HepG2 (cell line): ENCODE results near the gene FNIP2. TPM values are rescaled to one million over a fixed set of nuclear protein-coding genes. Genes with fewer than 3 reads are reported as not detected.

ENCODE experiments used
- ATAC-seq: fragments of 200-7000 bp; cut with Tn5 transposase; 3 replicates; pipeline ENCODE4 v1.9.1; 2020; ENCODE audit warnings: mild to moderate bottlenecking, moderate library complexity
- BruUV-seq: library from RNA; stranded (reverse); fragments of 400-500 nt; replicated peaks from 2 replicates; lab custom pipeline; 2021; lab: Mats Ljungman, UMichigan
- CTCF ChIA-PET: fragments of 300-600 bp; formaldehyde crosslinking; extraction: SDS; loops from one replicate; lab custom pipeline; 2021; ENCODE audit warnings: low total read pairs, inconsistent platforms, low intra/inter-chr PET ratio; lab: Yijun Ruan, JAX
- POLR2A ChIA-PET: fragments of 350-600 bp; sonication (Branson Sonifier 250); formaldehyde crosslinking; loops from one replicate; lab custom pipeline; 2020; ENCODE audit warnings: antibody characterized with exemption, inconsistent platforms; lab: Yijun Ruan, JAX
- DNase-seq: peaks from one replicate; pipeline ENCODE4 v3.0.0-alpha.2; 2015; ENCODE audit warnings: low spot score
- FAIRE-seq: peaks from 3 replicates; lab custom pipeline; 2011; peaks lifted over from hg19 to GRCh38; lab: Jason Lieb, UNC
- H2AFZ ChIP-seq: one replicate; pipeline ENCODE4 v1.6.1; 2011; ENCODE audit warnings: low read length, inconsistent platforms
- H3K27ac ChIP-seq: fragments of 300-600 bp; 3 replicates; pipeline ENCODE4 v1.8.0; 2011; ENCODE audit warnings: mixed run types, mild to moderate bottlenecking, mixed read lengths, low read length, inconsistent platforms; ENCODE audit not compliant: insufficient read depth; ENCODE audit errors: extremely low read length
- H3K27me3 ChIP-seq, 2 experiments: fragments of 200-600 bp in 1 of 2; 2 replicates in 1 of 2; 3 replicates in 1 of 2; pipeline versions ENCODE4 v1.6.0 to v1.8.0; 2011; ENCODE audit warnings: low read length in 2 of 2, mild to moderate bottlenecking in 2 of 2, moderate library complexity in 2 of 2, inconsistent platforms in 1 of 2; ENCODE audit not compliant: insufficient read depth in 2 of 2, control insufficient read depth in 1 of 2
- H3K36me3 ChIP-seq, 2 experiments: fragments of 200-600 bp in 1 of 2; replicated peaks in 1 of 2; 2 replicates in 1 of 2; 3 replicates in 1 of 2; pipeline versions ENCODE4 v1.5.1 to v1.8.0; 2011; ENCODE audit warnings: low read length in 2 of 2, inconsistent platforms in 1 of 2; ENCODE audit not compliant: insufficient read depth in 2 of 2, control insufficient read depth in 1 of 2
- H3K4me1 ChIP-seq: 2 replicates; pipeline ENCODE4 v1.5.1; 2012; ENCODE audit warnings: low read length, inconsistent platforms; ENCODE audit not compliant: insufficient read depth
- H3K4me2 ChIP-seq: 2 replicates; pipeline ENCODE4 v1.6.0; 2011; ENCODE audit warnings: low read depth, low read length, inconsistent platforms
- H3K4me3 ChIP-seq, 3 experiments: fragments of 200-600 bp in 1 of 3; sonication (generic), shearing (Covaris generic) in 1 of 3; replicated peaks in 1 of 3; 2 replicates each; pipeline ENCODE4 v1.5.1; 2011 to 2016; ENCODE audit warnings: low read length in 3 of 3, inconsistent platforms in 2 of 3, low read depth in 2 of 3, mild to moderate bottlenecking in 2 of 3, control low read depth in 1 of 3, mixed read lengths in 1 of 3; ENCODE audit not compliant: insufficient read depth in 1 of 3
- H3K79me2 ChIP-seq: one replicate; pipeline ENCODE4 v1.6.1; 2011; ENCODE audit warnings: low read length, inconsistent platforms; ENCODE audit not compliant: insufficient read depth
- H3K9ac ChIP-seq: 2 replicates; pipeline ENCODE4 v1.6.0; 2011; ENCODE audit warnings: mild to moderate bottlenecking, low read depth, low read length, inconsistent platforms; ENCODE audit not compliant: insufficient read depth
- H3K9me3 ChIP-seq: 2 replicates; pipeline ENCODE4 v1.5.1; 2012; ENCODE audit warnings: mild to moderate bottlenecking, low read length
- H4K20me1 ChIP-seq: 2 replicates; pipeline ENCODE4 v1.6.0; 2011; ENCODE audit warnings: inconsistent platforms, mild to moderate bottlenecking, low read length, moderate library complexity; ENCODE audit not compliant: insufficient read depth
- ARNT2 ChIP-seq: sonication (generic); formaldehyde crosslinking; IDR thresholded peaks from 2 replicates; pipeline ENCODE4 v1.8.0; 2022; ENCODE audit warnings: mild to moderate bottlenecking, low read depth, missing genetic modification reagents, moderate library complexity
- ATF7-NPFF ChIP-seq: sonication (generic); formaldehyde crosslinking; IDR thresholded peaks from 2 replicates; pipeline ENCODE4 v1.8.1; 2023; ENCODE audit warnings: mild to moderate bottlenecking, low read depth, missing genetic modification reagents, moderate library complexity
- BRCA1 ChIP-seq: sonication (generic); formaldehyde crosslinking; IDR thresholded peaks from 2 replicates; pipeline ENCODE4 v1.4.0; 2020; ENCODE audit warnings: missing genetic modification reagents
- CHD2 ChIP-seq: IDR thresholded peaks from 2 replicates; pipeline ENCODE4 v1.6.1; 2011; ENCODE audit warnings: low read depth, low read length, improper control_type of control experiment
- DNMT3B ChIP-seq: conservative IDR thresholded peaks from 2 replicates; pipeline ENCODE4 v1.6.1; 2016; ENCODE audit warnings: missing biosample characterization, control low read depth
- ELF4 ChIP-seq: sonication (generic); formaldehyde crosslinking; IDR thresholded peaks from 2 replicates; pipeline ENCODE4 v1.5.0; 2020; ENCODE audit warnings: missing genetic modification reagents, mild to moderate bottlenecking, moderate library complexity, borderline replicate concordance
- GABPB1 ChIP-seq: IDR thresholded peaks from 2 replicates; pipeline ENCODE4 v1.6.1; 2016; ENCODE audit warnings: mild to moderate bottlenecking, missing genetic modification reagents, moderate library complexity, missing compliant biosample characterization
- HMG20B ChIP-seq: conservative IDR thresholded peaks from 2 replicates; pipeline ENCODE4 v1.6.1; 2016; ENCODE audit warnings: missing genetic modification reagents, missing compliant biosample characterization
- PTBP1 ChIP-seq: fragments of 200-400 bp; formaldehyde crosslinking; IDR thresholded peaks from 2 replicates; pipeline ENCODE4 v1.6.1; 2018; ENCODE audit warnings: low read length, low read depth; ENCODE audit not compliant: poor library complexity, severe bottlenecking
- SMAD3 ChIP-seq: sonication (generic); formaldehyde crosslinking; IDR thresholded peaks from 2 replicates; pipeline ENCODE4 v1.4.0; 2020; ENCODE audit warnings: missing genetic modification reagents
- SMARCC2 ChIP-seq: fragments of 450-650 bp; IDR thresholded peaks from 2 replicates; pipeline ENCODE4 v1.6.1; 2017; ENCODE audit warnings: antibody characterized with exemption, mild to moderate bottlenecking
- THAP7 ChIP-seq: sonication (generic); formaldehyde crosslinking; IDR thresholded peaks from 2 replicates; pipeline ENCODE4 v1.8.1; 2023; ENCODE audit warnings: mild to moderate bottlenecking, missing genetic modification reagents
- ZNF256 ChIP-seq: sonication (generic); formaldehyde crosslinking; conservative IDR thresholded peaks from 2 replicates; pipeline ENCODE4 v1.4.0; 2020; ENCODE audit warnings: missing genetic modification reagents
- ZNF276 ChIP-seq: sonication (generic); formaldehyde crosslinking; IDR thresholded peaks from 2 replicates; pipeline ENCODE4 v1.4.0; 2020; ENCODE audit warnings: mild to moderate bottlenecking, low read depth, missing genetic modification reagents
- ZNF33A ChIP-seq: sonication (generic); formaldehyde crosslinking; IDR thresholded peaks from 2 replicates; pipeline ENCODE4 v1.5.1; 2020; ENCODE audit warnings: missing genetic modification reagents, mild to moderate bottlenecking, moderate library complexity, borderline replicate concordance
- ZNF44 ChIP-seq: sonication (generic); formaldehyde crosslinking; IDR thresholded peaks from 2 replicates; pipeline ENCODE4 v1.5.1; 2020; ENCODE audit warnings: mild to moderate bottlenecking, missing genetic modification reagents
- ZNF546 ChIP-seq: sonication (generic); formaldehyde crosslinking; conservative IDR thresholded peaks from 2 replicates; pipeline ENCODE4 v1.8.1; 2023; ENCODE audit warnings: mild to moderate bottlenecking, missing genetic modification reagents
- ZNF672 ChIP-seq: sonication (generic); formaldehyde crosslinking; IDR thresholded peaks from 2 replicates; pipeline ENCODE4 v1.8.1; 2022; ENCODE audit warnings: missing genetic modification reagents
- ZSCAN29 ChIP-seq: sonication (generic); formaldehyde crosslinking; conservative IDR thresholded peaks from 2 replicates; pipeline ENCODE4 v1.4.0; 2020; ENCODE audit warnings: mild to moderate bottlenecking, missing genetic modification reagents
- WGBS: methylation state at CpG from one replicate; pipeline ENCODE4 v1.1.6; 2017; ENCODE audit warnings: low lambda C conversion rate; 5-methylcytosine and 5-hydroxymethylcytosine counted together
- in situ Hi-C: cut with HindIII; loops from 2 replicates; pipeline ENCODE4 v1.10.0; 2017; ENCODE audit warnings: low pct_unique_long_range_greater_than_20kb; ENCODE audit not compliant: extremely low pct_ligation_motif_present
- intact Hi-C: fragments of 100-400 bp; cut with micrococcal nuclease; formaldehyde crosslinking; loops from one replicate; pipeline ENCODE4 v1.10.0; 2022; ENCODE audit not compliant: unreplicated experiment
- polyA plus RNA-seq, 8 experiments: library from polyadenylated mRNA; depleted of rRNA in 3 of 8; stranded (reverse) in 7 of 8; unstranded in 1 of 8; fragments of >200 nt; fragmentation: Illumina TruSeq in 4 of 8; extraction: Trizol in 4 of 8; gene quantifications; 2 replicates each; pipeline versions ENCODE4 v1.2.1 to v1.2.3, GENCODE V29; 2011 to 2016; ENCODE audit warnings: low read depth in 4 of 8, missing spikeins in 1 of 8, mixed read lengths in 1 of 8; ENCODE audit not compliant: insufficient read depth in 1 of 8
- total RNA-seq, 5 experiments: library from RNA; depleted of rRNA; stranded (reverse); fragments of >200 nt; fragmentation: Illumina TruSeq; extraction: Trizol; gene quantifications; 2 replicates each; pipeline ENCODE4 v1.2.3, GENCODE V29; 2016; ENCODE audit warnings: low read depth in 1 of 5

Gene FNIP2
- total and polyA plus RNA-seq, 2 of the 13 experiments (the other 11 are each of a cell fraction or from before 2014, with no cell fraction given): 15.5 to 21.0 TPM

- TF ChIP-seq SMAD3 (CRISPR knock-in tag) (no peak), THAP7 (CRISPR knock-in tag) (no peak), ZNF546 (no peak), ARNT2 (no peak), BRCA1 (CRISPR knock-in tag) (no peak), PTBP1 (no peak)
- TF ChIP-seq, all 625 proteins: peak for 0
These were observed 78.7 kb downstream of the FNIP2 start (continued) for GRCh38 chr4:158847535-158847934.

GRCh38 chr4:158849681-158850080, 80.9 kb downstream of the FNIP2 start:
- ChIA-PET CTCF (interaction anchor here (2.3 kb wide), 1 partner anchor 119 kb away, joined by 30 read pairs; no protein-coding TSS in a partner anchor), POLR2A (no interaction called here)
- H2AFZ ChIP-seq: no peak overlapping the region
- H3K9ac ChIP-seq: no peak overlapping the region
- ATAC-seq (no peak), FAIRE-seq (no peak), DNase-seq (no peak)
- H3K27ac ChIP-seq: no peak overlapping the region
- intact Hi-C loops (loop anchor here (5.0 to 10.0 kb wide), 3 partner anchors 165 to 465 kb away; partner anchors contain the start of genes C4orf46 and ETFDH), in situ Hi-C loops (loop anchor here (5.0 to 25.0 kb wide), 4 partner anchors 122 to 588 kb away; no protein-coding TSS in a partner anchor)
- peaks cover 16% of the 10 kb centered on the region for H3K4me1 ChIP-seq
- H3K36me3 ChIP-seq: peaks cover 5 to 41% of the 10 kb centered on the region in 2 experiments
- 99% methylated on average over 2 of the region's 2 CpGs for WGBS
- no peak overlapping the region for H3K4me2 ChIP-seq
- H3K27me3 ChIP-seq: no peaks in the 10 kb centered on the region
- TF ChIP-seq ZNF672 (CRISPR knock-in tag): no peak
- TF ChIP-seq SMARCC2: no peak
- TF ChIP-seq GABPB1 (CRISPR knock-in tag): no peak
- TF ChIP-seq ZNF276 (CRISPR knock-in tag): no peak
- no peak for TF ChIP-seq ZNF256 (CRISPR knock-in tag)
- no peak for TF ChIP-seq ELF4 (CRISPR knock-in tag)
- TF ChIP-seq ZSCAN29 (CRISPR knock-in tag): no peak
- no peak for TF ChIP-seq ZNF33A (CRISPR knock-in tag)
- TF ChIP-seq ZNF44 (CRISPR knock-in tag): no peak
- no peak for TF ChIP-seq HMG20B (CRISPR knock-in tag)
- TF ChIP-seq ATF7-NPFF (CRISPR knock-in tag): no peak
- no peak for TF ChIP-seq CHD2
- TF ChIP-seq DNMT3B (CRISPR knock-in tag): no peak
- no peaks in the 10 kb centered on the region for H3K9me3 ChIP-seq
- no TSS peak for BruUV-seq
- H3K79me2 ChIP-seq: no peaks in the 10 kb centered on the region
- no peak overlapping the region for H3K4me3 ChIP-seq
- no peaks in the 10 kb centered on the region for H4K20me1 ChIP-seq
